ENCODE data around the gene TRMO.

DNA sequence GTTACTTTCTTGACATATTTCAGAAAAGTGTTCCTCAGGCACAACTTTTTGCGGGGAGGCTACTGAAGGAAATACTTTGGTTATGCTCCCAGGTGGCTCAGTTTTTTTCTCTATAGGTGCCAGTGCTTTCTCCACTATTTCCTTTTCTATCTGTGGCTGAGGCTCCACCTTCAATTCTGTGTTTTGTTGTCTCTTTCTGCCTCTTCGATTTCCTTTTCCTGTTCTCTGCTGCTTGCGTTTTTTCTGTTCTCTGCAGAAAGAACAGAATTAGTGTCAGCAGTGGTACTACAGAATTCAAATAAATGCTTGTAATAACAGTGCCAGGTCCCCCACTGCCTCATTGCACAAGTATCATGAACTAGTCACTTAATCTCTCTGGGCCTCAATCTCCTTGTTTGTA, 8.7 kb upstream of the TRMO start:
- TF ChIP-seq, protein P1, sequence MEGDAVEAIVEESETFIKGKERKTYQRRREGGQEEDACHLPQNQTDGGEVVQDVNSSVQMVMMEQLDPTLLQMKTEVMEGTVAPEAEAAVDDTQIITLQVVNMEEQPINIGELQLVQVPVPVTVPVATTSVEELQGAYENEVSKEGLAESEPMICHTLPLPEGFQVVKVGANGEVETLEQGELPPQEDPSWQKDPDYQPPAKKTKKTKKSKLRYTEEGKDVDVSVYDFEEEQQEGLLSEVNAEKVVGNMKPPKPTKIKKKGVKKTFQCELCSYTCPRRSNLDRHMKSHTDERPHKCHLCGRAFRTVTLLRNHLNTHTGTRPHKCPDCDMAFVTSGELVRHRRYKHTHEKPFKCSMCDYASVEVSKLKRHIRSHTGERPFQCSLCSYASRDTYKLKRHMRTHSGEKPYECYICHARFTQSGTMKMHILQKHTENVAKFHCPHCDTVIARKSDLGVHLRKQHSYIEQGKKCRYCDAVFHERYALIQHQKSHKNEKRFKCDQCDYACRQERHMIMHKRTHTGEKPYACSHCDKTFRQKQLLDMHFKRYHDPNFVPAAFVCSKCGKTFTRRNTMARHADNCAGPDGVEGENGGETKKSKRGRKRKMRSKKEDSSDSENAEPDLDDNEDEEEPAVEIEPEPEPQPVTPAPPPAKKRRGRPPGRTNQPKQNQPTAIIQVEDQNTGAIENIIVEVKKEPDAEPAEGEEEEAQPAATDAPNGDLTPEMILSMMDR (conservative IDR thresholded peaks at IDR 0.05 in 1 of 2, IDR thresholded peaks at IDR 0.05 in 1 of 2; ENCODE audit: low read depth in 1 of 2, low read length in 2 of 2) = no peak
- TF ChIP-seq EZH2 (IDR thresholded peaks at IDR 0.05; ENCODE audit: low read length, missing control alignments) = peak; percentile 8
